HG03097 (cell line): ENCODE results near the gene DDX53.

ENCODE experiments used
- ATAC-seq: cut with Tn5 transposase; IDR thresholded peaks from one replicate; pipeline ENCODE4 v1.9.1; 2021; ENCODE audit not compliant: unreplicated experiment, low FRiP score

DDX53 gene

DNA sequence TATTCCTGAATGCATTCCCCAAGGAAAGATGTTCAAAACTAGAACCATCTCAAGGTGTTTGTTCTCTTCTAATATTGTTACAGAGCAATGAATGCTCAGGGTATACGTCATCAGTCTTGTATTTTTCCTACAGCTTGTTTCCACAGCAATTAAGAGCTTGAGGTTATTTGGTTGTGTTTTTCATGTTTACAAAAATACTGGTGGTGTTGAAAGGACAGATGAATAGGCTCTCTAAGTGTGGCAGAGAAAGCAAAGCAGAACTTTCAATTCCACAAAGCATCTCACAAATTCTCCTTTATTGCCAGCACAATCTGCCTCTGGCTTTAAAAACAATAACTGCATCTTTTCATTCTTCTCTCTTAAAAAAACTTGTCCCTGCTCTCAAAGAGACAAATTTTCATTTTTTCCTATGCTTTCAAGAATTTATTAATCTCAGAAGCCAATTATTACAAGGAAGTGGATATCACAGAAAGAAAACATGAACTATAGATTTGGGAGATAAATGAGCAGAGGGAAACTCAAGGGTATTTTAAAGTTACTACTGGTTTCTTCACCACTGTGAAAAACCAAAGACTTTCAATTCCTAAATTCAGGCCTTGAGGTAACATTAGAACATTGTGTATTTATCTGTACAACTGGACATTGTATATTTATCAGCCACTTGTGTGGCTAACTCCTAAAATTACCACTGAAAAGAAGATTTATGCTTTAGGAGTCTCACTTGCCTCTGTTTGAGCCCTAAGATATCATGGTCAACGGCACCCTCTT, 49.2 kb downstream of the DDX53 start:
- no peak for ATAC-seq

DNA sequence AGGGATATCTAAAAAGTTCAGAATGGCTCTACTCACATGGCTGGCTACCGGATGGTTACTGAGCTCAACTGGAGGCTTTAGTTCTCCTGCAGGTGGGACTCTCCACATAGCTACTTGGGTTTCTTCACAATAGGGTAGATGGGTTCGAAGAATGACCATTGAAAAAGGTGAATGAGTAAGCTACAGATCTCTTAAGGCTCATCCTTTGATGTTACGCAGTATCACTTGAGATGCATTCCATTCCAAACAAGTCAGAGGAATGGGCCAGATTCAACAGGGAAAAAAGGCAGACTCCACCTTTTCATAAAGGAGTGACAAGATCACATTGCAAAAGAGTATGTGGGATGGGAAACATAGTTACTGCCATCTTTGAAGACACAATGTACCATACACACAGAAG, 52.6 kb downstream of the DDX53 start:
- ATAC-seq = no peak
